Calu3 (cell line): Measurements from ENCODE around the gene LILRB2. TPM values are rescaled to one million over a fixed set of nuclear protein-coding genes. Genes with fewer than 3 reads are reported as not detected.

Source experiments
- BruUV-seq: library from RNA; stranded (reverse); fragments of 400-500 nt; replicated peaks from 2 replicates; lab custom pipeline; 2021; lab: Mats Ljungman, UMichigan
- CTCF ChIA-PET: fragments of 300-600 bp; sonication (Branson Sonifier 250); formaldehyde crosslinking; loops from one replicate; lab custom pipeline; 2022; ENCODE audit warnings: antibody characterized with exemption; lab: Charles Lee
- DNase-seq: peaks from one replicate; pipeline ENCODE4 v3.0.0; 2022
- H3K27ac Mint-ChIP-seq: one replicate; pipeline ENCODE4 v1.8.0; 2022; ENCODE audit warnings: mixed read lengths; ENCODE audit not compliant: unreplicated experiment
- H3K27me3 Mint-ChIP-seq: one replicate; pipeline ENCODE4 v1.8.0; 2022; ENCODE audit warnings: mixed read lengths; ENCODE audit not compliant: unreplicated experiment
- H3K36me3 Mint-ChIP-seq: one replicate; pipeline ENCODE4 v1.8.0; 2022; ENCODE audit warnings: mild to moderate bottlenecking, moderate library complexity, mixed read lengths; ENCODE audit not compliant: insufficient read depth, unreplicated experiment
- H3K4me1 Mint-ChIP-seq: one replicate; pipeline ENCODE4 v1.8.0; 2022; ENCODE audit warnings: mild to moderate bottlenecking, low read depth, mixed read lengths; ENCODE audit not compliant: unreplicated experiment
- H3K4me3 Mint-ChIP-seq: one replicate; pipeline ENCODE4 v1.8.0; 2022; ENCODE audit warnings: mild to moderate bottlenecking, low read depth, moderate library complexity, mixed read lengths; ENCODE audit not compliant: unreplicated experiment
- H3K9me3 Mint-ChIP-seq: one replicate; pipeline ENCODE4 v1.8.0; 2022; ENCODE audit warnings: low read depth, mixed read lengths; ENCODE audit not compliant: unreplicated experiment
- CTCF ChIP-seq: fragments of 200-600 bp; IDR thresholded peaks from one replicate; pipeline ENCODE4 v1.8.0; 2022; ENCODE audit warnings: antibody characterized with exemption; ENCODE audit not compliant: unreplicated experiment
- intact Hi-C: fragments of 100-400 bp; cut with micrococcal nuclease; formaldehyde crosslinking; loops from one replicate; pipeline ENCODE4 v1.10.0; 2022; ENCODE audit not compliant: unreplicated experiment
- total RNA-seq: library from RNA; stranded (reverse); gene quantifications from 2 replicates; pipeline ENCODE4 v1.2.3, GENCODE V29; 2022

Gene LILRB2
- total RNA-seq, 1 experiment from 2014 or later, result not detected

- Mint-ChIP-seq H3K4me1 (no peaks in the 10 kb centered on the region), H3K27me3 (peaks cover 94% of the 10 kb centered on the region), H3K27ac (no peak overlapping the region), H3K9me3 (no peaks in the 10 kb centered on the region), H3K36me3 (no peaks in the 10 kb centered on the region), H3K4me3 (no peak overlapping the region)
- DNase-seq, result no peak
- CTCF ChIA-PET, result interaction anchor here (0.6 kb wide), 1 partner anchor 86 kb away, joined by 3 read pairs; no protein-coding TSS in a partner anchor
- BruUV-seq, result no TSS peak
- intact Hi-C loops, result no loop called here
- TF ChIP-seq CTCF, result no peak
Observed at GRCh38 chr19:54315956-54316355, 35.0 kb upstream of the LILRB2 start.

GRCh38 chr19:54312436-54313377, 31.8 kb upstream of the LILRB2 start, which contains the start of gene LILRA5:
TSS of gene LILRA5 (minus strand) at chr19:54313166. CDS start at chr19:54313019, 147 bp downstream.
- CTCF ChIA-PET, result interaction anchor here (0.7 kb wide), 1 partner anchor 63 kb away, joined by 4 read pairs; no protein-coding TSS in a partner anchor
- BruUV-seq, result no TSS peak

GRCh38 chr19:54312011-54312410, 31.1 kb upstream of the LILRB2 start:
- BruUV-seq, result no TSS peak
- DNase-seq, result no peak
- H3K4me1 Mint-ChIP-seq, result no peaks in the 10 kb centered on the region
- CTCF ChIA-PET, result no interaction called here
- H3K4me3 Mint-ChIP-seq, result no peak overlapping the region
- intact Hi-C loops, result no loop called here
- no peak for TF ChIP-seq CTCF
- H3K27me3 Mint-ChIP-seq, result peaks cover 78% of the 10 kb centered on the region
- H3K27ac Mint-ChIP-seq, result no peak overlapping the region
- no peaks in the 10 kb centered on the region for H3K36me3 Mint-ChIP-seq
- no peaks in the 10 kb centered on the region for H3K9me3 Mint-ChIP-seq

More at GRCh38 chr19:54312436-54313377, 31.8 kb upstream of the LILRB2 start, which contains the start of gene LILRA5:
- Mint-ChIP-seq H3K4me1 (no peaks in the 10 kb centered on the region), H3K4me3 (no peak within 1 kb of the TSS), H3K27ac (no peak within 1 kb of the TSS), H3K36me3 (no peaks in the 10 kb centered on the region), H3K27me3 (peaks cover 78% of the 10 kb centered on the region), H3K9me3 (no peaks in the 10 kb centered on the region)
- DNase-seq, result no peak
- intact Hi-C loops, result no loop called here
- no peak for TF ChIP-seq CTCF

GRCh38 chr19:54311486-54311885, 30.6 kb upstream of the LILRB2 start:
- TF ChIP-seq CTCF, result no peak
- Mint-ChIP-seq H3K27ac (no peak overlapping the region), H3K9me3 (no peaks in the 10 kb centered on the region), H3K4me1 (no peaks in the 10 kb centered on the region), H3K27me3 (peaks cover 78% of the 10 kb centered on the region), H3K36me3 (no peaks in the 10 kb centered on the region), H3K4me3 (no peak overlapping the region)
- CTCF ChIA-PET, result no interaction called here
- intact Hi-C loops, result no loop called here
- no peak for DNase-seq
- no TSS peak for BruUV-seq
